T-helper 2 cell treated with Interferon-gamma antibody and Interleukin-4, amounts not matched to agents 100 ng/mL and 5 ng/mL, for 36 hours (primary cell): ENCODE measurements around the gene GRK1. TPM values are rescaled to one million over a fixed set of nuclear protein-coding genes. Genes with fewer than 3 reads are reported as not detected.

Experiments used
- intact Hi-C: fragments of 100-400 bp; cut with micrococcal nuclease; formaldehyde crosslinking; loops from one replicate; pipeline ENCODE4 v1.15.1; 2023
- total RNA-seq: library from RNA; stranded (reverse); gene quantifications from 2 replicates; pipeline ENCODE4 v1.2.3, GENCODE V29; 2022

GRK1 gene
- total RNA-seq, 1 donor from 2014 or later, result not detected

GRCh38 chr13:113649212-113649611 lies 17.8 kb upstream of the GRK1 start:
- intact Hi-C loops, result no loop called here

- intact Hi-C loops, result no loop called here
Observed at GRCh38 chr13:113650275-113650674, 16.7 kb upstream of the GRK1 start.

- intact Hi-C loops, result no loop called here
Observed at GRCh38 chr13:113650731-113651148, 16.3 kb upstream of the GRK1 start.

GRCh38 chr13:113651511-113652403 lies 15.3 kb upstream of the GRK1 start:
- intact Hi-C loops, result no loop called here

- intact Hi-C loops, result no loop called here
Observed at GRCh38 chr13:113652404-113653263, 14.4 kb upstream of the GRK1 start.

GRCh38 chr13:113653264-113654174 lies 13.5 kb upstream of the GRK1 start:
- intact Hi-C loops, result no loop called here

GRCh38 chr13:113654175-113654560 lies 12.9 kb upstream of the GRK1 start:
- intact Hi-C loops, result no loop called here

- intact Hi-C loops, result no loop called here
Observed at GRCh38 chr13:113654591-113655345, 12.3 kb upstream of the GRK1 start.

- intact Hi-C loops, result no loop called here
Observed at GRCh38 chr13:113655346-113656002, 11.5 kb upstream of the GRK1 start.

GRCh38 chr13:113656003-113656588 lies 10.9 kb upstream of the GRK1 start:
- intact Hi-C loops, result no loop called here

GRCh38 chr13:113656831-113657671 lies 10.0 kb upstream of the GRK1 start:
- intact Hi-C loops, result no loop called here

- intact Hi-C loops, result no loop called here
Observed at GRCh38 chr13:113657851-113658741, 8.9 kb upstream of the GRK1 start, which contains the start of gene ATP4B. Gene ATP4B (minus strand): TSS chr13:113658198. CDS start chr13:113658144, 54 bp downstream.

- intact Hi-C loops, result no loop called here
Observed at GRCh38 chr13:113658836-113659235, 8.2 kb upstream of the GRK1 start.

- intact Hi-C loops, result no loop called here
Observed at GRCh38 chr13:113659337-113659736, 7.7 kb upstream of the GRK1 start.

- intact Hi-C loops, result no loop called here
Observed at GRCh38 chr13:113660066-113660465, 7.0 kb upstream of the GRK1 start.

- intact Hi-C loops, result no loop called here
Observed at GRCh38 chr13:113661509-113661908, 5.5 kb upstream of the GRK1 start.

- intact Hi-C loops, result no loop called here
Observed at GRCh38 chr13:113663934-113664333, 3.1 kb upstream of the GRK1 start.
